ENCODE data around the gene SGF29. TPM values are rescaled to one million over a fixed set of nuclear protein-coding genes. Genes with fewer than 3 reads are reported as not detected.
A peak's percentile ranks its signal among the peaks of the same experiment; 100 is the strongest.
"Not testable (repeated sequence)": the region's sequence is repeated elsewhere in the genome, so short reads cannot be mapped to it uniquely, and the experiment has no call there.

Gene SGF29
- total RNA-seq, 2 donors from 2014 or later, result 18.3 to 24.3 TPM

GRCh38 chr16:28622532-28623171 lies 68.9 kb downstream of the SGF29 start:
- intact Hi-C loops (cut with DNase I); DNase-seq (ENCODE audit: low spot score): not testable (repeated sequence)

- intact Hi-C loops (cut with DNase I), result no loop called here
- peak; percentile 85 for DNase-seq (ENCODE audit: low spot score)
Observed at GRCh38 chr16:28623172-28623711, 69.5 kb downstream of the SGF29 start.

GRCh38 chr16:28630905-28631304 lies 77.2 kb downstream of the SGF29 start:
- intact Hi-C loops (cut with DNase I); DNase-seq (ENCODE audit: low spot score): not testable (repeated sequence)

- intact Hi-C loops (cut with DNase I), result not testable (repeated sequence)
Observed at GRCh38 chr16:28636093-28636823, 82.5 kb downstream of the SGF29 start.

GRCh38 chr16:28637765-28638164 lies 84.0 kb downstream of the SGF29 start, which contains the start of gene NPIPB8:
Gene NPIPB8, plus strand, starts transcription at chr16:28638065. Its CDS starts 296 bp downstream, at chr16:28638361.
- DNase-seq (ENCODE audit: low spot score); intact Hi-C loops (cut with DNase I): not testable (repeated sequence)

More at GRCh38 chr16:28636093-28636823, 82.5 kb downstream of the SGF29 start:
- DNase-seq (ENCODE audit: low spot score), result not testable (repeated sequence)

- intact Hi-C loops (cut with DNase I); DNase-seq (ENCODE audit: low spot score): not testable (repeated sequence)
Observed at GRCh38 chr16:28638359-28638758, 84.6 kb downstream of the SGF29 start.

- intact Hi-C loops (cut with DNase I); DNase-seq (ENCODE audit: low spot score): not testable (repeated sequence)
Observed at GRCh38 chr16:28639959-28640358, 86.2 kb downstream of the SGF29 start.

Other genes with a start within 250 kb of the SGF29 start
- 1 to 10 TPM; 1.5 to 3.4 TPM for gene NPIPB6, start 190.4 kb upstream of the SGF29 start, total RNA-seq
- 10 to 100 TPM; 42.2 to 70.3 TPM for gene EIF3CL, start 150.1 kb upstream of the SGF29 start, total RNA-seq
- gene NPIPB7, start 81.6 kb upstream of the SGF29 start, total RNA-seq, result not detected
- gene CLN3, start 61.8 kb upstream of the SGF29 start, total RNA-seq, result 10 to 100 TPM; 15.7 to 22.8 TPM
- 1 to 10 TPM; 2.1 to 2.7 TPM for gene APOBR, start 59.3 kb upstream of the SGF29 start, total RNA-seq
- gene IL27, start 47.1 kb upstream of the SGF29 start, total RNA-seq, result not detected
- 100 to 1,000 TPM in 1 of 2 donors, 10 to 100 TPM in 1; 95.3 to 159 TPM for gene NUPR1, start 14.9 kb upstream of the SGF29 start, total RNA-seq
- 1 to 10 TPM in 1 of 2 donors, under 1 TPM in 1; 0.65 to 1.1 TPM for gene SULT1A2, start 43.1 kb downstream of the SGF29 start, total RNA-seq
- gene SULT1A1, start 56.1 kb downstream of the SGF29 start, total RNA-seq, result 10 to 100 TPM in 1 of 2 donors, 1 to 10 TPM in 1; 8.9 to 16.7 TPM
- gene NPIPB8, start 84.1 kb downstream of the SGF29 start, total RNA-seq, result 1 to 10 TPM in 1 of 2 donors, not detected in 1; 1.2 TPM
- gene EIF3C, start 157.5 kb downstream of the SGF29 start, total RNA-seq, result 100 to 1,000 TPM; 295 to 494 TPM
- 1 to 10 TPM in 1 of 2 donors, under 1 TPM in 1; 0.29 to 3.8 TPM for gene NPIPB9, start 197.9 kb downstream of the SGF29 start, total RNA-seq

Data from posterior vena cava (tissue), 2 donors.